T-cell (primary cell): ENCODE results near the gene ESCO1. TPM values are rescaled to one million over a fixed set of nuclear protein-coding genes. Genes with fewer than 3 reads are reported as not detected.
"Not testable (repeated sequence)": the region's sequence is repeated elsewhere in the genome, so short reads cannot be mapped to it uniquely, and the experiment has no call there.

Source experiments
- ATAC-seq, 4 experiments: fragments of 200-7000 bp in 3 of 4; fragments of 150-1000 bp in 1 of 4; cut with Tn5 transposase; replicated peaks in 1 of 4; 1 replicate in 3 of 4; 2 replicates in 1 of 4; pipeline ENCODE4 v1.10.0; 2021; ENCODE audit warnings: moderate library complexity in 3 of 4, mild to moderate bottlenecking in 2 of 4, moderate number of reproducible peaks in 1 of 4
- CTCF ChIA-PET, 2 donors: fragments of 300-600 bp; sonication (Branson Sonifier 250); formaldehyde crosslinking; loops; one replicate each; lab custom pipeline; 2022; ENCODE audit warnings: antibody characterized with exemption in 2 of 2; lab: Charles Lee
- POLR2A ChIA-PET, 2 donors: fragments of 300-600 bp; sonication (Branson Sonifier 250); formaldehyde crosslinking; loops; one replicate each; lab custom pipeline; 2022; ENCODE audit warnings: antibody characterized with exemption in 2 of 2; lab: Charles Lee
- DNase-seq, 35 experiments: peaks; one replicate each; pipeline versions ENCODE4 v3.0.0 to v3.0.0-alpha.2; 2013 to 2023
- H3K27ac ChIP-seq: one replicate; pipeline ENCODE4 v1.5.1; 2013; ENCODE audit warnings: low read length
- H3K27me3 ChIP-seq, 2 experiments: replicated peaks in 1 of 2; 1 replicate in 1 of 2; 2 replicates in 1 of 2; pipeline versions ENCODE4 v1.6.1 to v1.7.0; 2013; ENCODE audit warnings: low read length in 1 of 2, mixed read lengths in 1 of 2; ENCODE audit not compliant: control insufficient read depth in 2 of 2, insufficient read depth in 2 of 2; ENCODE audit errors: extremely low read depth in 1 of 2
- H3K36me3 ChIP-seq, 2 donors: 1 replicate in 1 of 2; 2 replicates in 1 of 2; pipeline versions ENCODE4 v1.6.1 to v1.7.0; 2013; ENCODE audit warnings: low read length in 1 of 2; ENCODE audit not compliant: control insufficient read depth in 2 of 2, insufficient read depth in 1 of 2; ENCODE audit errors: extremely low read depth in 1 of 2
- H3K4me1 ChIP-seq, 2 experiments: 1 replicate in 1 of 2; 2 replicates in 1 of 2; pipeline versions ENCODE4 v1.6.1 to v1.7.0; 2013; ENCODE audit warnings: low read length in 2 of 2, mixed read lengths in 1 of 2; ENCODE audit not compliant: insufficient read depth in 2 of 2, control insufficient read depth in 1 of 2; ENCODE audit errors: extremely low read depth in 1 of 2
- H3K4me3 ChIP-seq, 2 donors: 1 replicate in 1 of 2; 2 replicates in 1 of 2; pipeline versions ENCODE4 v1.5.1 to v1.7.0; 2013; ENCODE audit warnings: mild to moderate bottlenecking in 2 of 2, low read length in 1 of 2, moderate library complexity in 1 of 2; ENCODE audit not compliant: control insufficient read depth in 1 of 2; ENCODE audit errors: extremely low read depth in 1 of 2
- H3K9me3 ChIP-seq: 2 replicates; pipeline ENCODE4 v1.7.0; 2013
- H3K27ac Mint-ChIP-seq, 2 donors: one replicate each; pipeline ENCODE4 v1.8.0; 2020 to 2021; ENCODE audit warnings: mild to moderate bottlenecking in 2 of 2, mixed read lengths in 2 of 2
- H3K27me3 Mint-ChIP-seq, 2 donors: one replicate each; pipeline ENCODE4 v1.8.0; 2021 to 2022; ENCODE audit warnings: mixed read lengths in 2 of 2
- H3K36me3 Mint-ChIP-seq: one replicate; pipeline ENCODE4 v1.8.0; 2021; ENCODE audit warnings: mixed read lengths
- H3K4me1 Mint-ChIP-seq, 3 donors: one replicate each; pipeline ENCODE4 v1.8.0; 2020 to 2022; ENCODE audit warnings: mixed read lengths in 3 of 3, mild to moderate bottlenecking in 1 of 3
- H3K4me3 Mint-ChIP-seq, 3 donors: one replicate each; pipeline ENCODE4 v1.8.0; 2020 to 2022; ENCODE audit warnings: mild to moderate bottlenecking in 3 of 3, mixed read lengths in 3 of 3, moderate library complexity in 3 of 3
- H3K9me3 Mint-ChIP-seq, 3 donors: one replicate each; pipeline ENCODE4 v1.8.0; 2020 to 2022; ENCODE audit warnings: mixed read lengths in 3 of 3
- WGBS: methylation state at CpG from one replicate; pipeline ENCODE4 v1.1.5; 2013; ENCODE audit warnings: missing lambda C conversion rate; ENCODE audit not compliant: insufficient coverage; 5-methylcytosine and 5-hydroxymethylcytosine counted together
- total RNA-seq, 35 experiments: library from RNA in 6 of 35; stranded (reverse) in 6 of 35; fragments of 120-200 nt in 1 of 35; gene quantifications; one replicate each; pipeline versions ENCODE4 v1.2.1 to v1.2.4 and lab custom pipeline; 2013 to 2026

The ESCO1 gene
- total RNA-seq, 5 donors from 2014 or later (not counting 1 experiment from before 2014, with no cell fraction given) = 24.5 to 32.6 (median 26.2) TPM

- no peak for ATAC-seq
- H3K4me3 ChIP-seq = no peak overlapping the region
- H3K9me3 ChIP-seq = no peaks in the 10 kb centered on the region
- no peaks in the 10 kb centered on the region for H3K36me3 ChIP-seq
- H3K27me3 Mint-ChIP-seq = no peaks in the 10 kb centered on the region
- no peak overlapping the region for H3K27ac ChIP-seq
- H3K27me3 ChIP-seq = no peaks in the 10 kb centered on the region
- H3K4me1 Mint-ChIP-seq = peaks cover 46 to 57% (median 48%) of the 10 kb centered on the region in 3 donors
- no CpG with 5 or more reads among the region's 1 CpG for WGBS
- CTCF ChIA-PET = interaction anchor here (0.6 to 1.8 kb wide), 6 partner anchors 12 to 85 kb away, joined by 3 to 13 read pairs (median 6); partner anchors contain the start of gene SNRPD1 (in 1 of the 2)
- no peaks in the 10 kb centered on the region for H3K9me3 Mint-ChIP-seq
- H3K4me1 ChIP-seq = peaks cover 15 to 35% of the 10 kb centered on the region in 2 experiments
- peak overlapping the region in 2 of 3 donors; percentile 7 to 93 for H3K4me3 Mint-ChIP-seq
- POLR2A ChIA-PET = interaction anchor here (0.6 to 0.7 kb wide), 2 partner anchors 19 to 70 kb away, joined by 3 to 4 read pairs; no protein-coding TSS in a partner anchor
- peaks cover 7% of the 10 kb centered on the region for H3K36me3 Mint-ChIP-seq
- H3K27ac Mint-ChIP-seq = no peak overlapping the region
- no peak for DNase-seq
Measured at GRCh38 chr18:21597620-21598019, 2.9 kb downstream of the ESCO1 start.

DNA sequence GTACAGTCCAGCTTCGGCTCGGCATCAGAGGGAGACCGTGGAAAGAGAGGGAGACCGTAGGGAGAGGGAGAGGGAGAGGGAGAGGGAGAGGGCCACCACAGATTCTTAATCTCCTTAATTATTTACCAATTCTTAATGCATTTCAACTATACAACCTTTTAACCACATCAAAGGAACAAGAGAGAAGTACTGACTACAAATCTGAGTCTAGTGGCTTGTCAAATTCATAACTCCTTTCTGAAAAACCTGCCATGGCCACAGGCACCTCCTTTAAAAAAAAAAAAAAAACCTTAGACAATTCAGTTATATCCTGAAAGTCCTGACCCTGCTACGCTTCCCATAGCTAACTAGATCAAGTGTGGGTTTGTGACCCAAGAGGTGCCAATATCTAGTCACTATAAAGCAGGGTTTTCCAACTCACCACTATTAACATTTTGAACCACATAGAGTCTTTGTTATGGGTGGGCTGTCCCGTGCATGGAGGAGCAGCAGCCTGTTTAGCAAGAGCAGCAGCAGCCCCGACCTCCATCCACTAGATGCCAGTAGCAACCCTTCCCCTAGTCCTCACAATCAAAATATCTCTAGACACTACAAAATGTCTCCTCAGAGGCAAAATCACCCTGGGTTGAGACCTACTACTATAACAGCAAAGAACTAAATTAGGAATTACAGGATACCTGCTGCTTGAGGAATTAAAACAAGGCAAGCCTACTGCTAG lies 6.8 kb downstream of the ESCO1 start:
- Histone ChIP-seq H3K4me1 (peaks cover 5 to 18% of the 10 kb centered on the region in 2 experiments), H3K4me3 (no peak overlapping the region), H3K27me3 (no peaks in the 10 kb centered on the region), H3K27ac (no peak overlapping the region), H3K9me3 (no peaks in the 10 kb centered on the region), H3K36me3 (peaks cover 0 to 5% of the 10 kb centered on the region in 2 donors)
- no peak overlapping the region for H3K4me3 Mint-ChIP-seq
- ChIA-PET CTCF (interaction anchor here in 1 of 2 donors (0.6 kb wide), 1 partner anchor 794 kb away, joined by 4 read pairs; no protein-coding TSS in a partner anchor), POLR2A (no interaction called here)
- no CpG with 5 or more reads among the region's 7 CpGs for WGBS
- DNase-seq = peak in 1 of 35 experiments; percentile 21
- H3K36me3 Mint-ChIP-seq = peaks cover 18% of the 10 kb centered on the region
- no peak overlapping the region for H3K27ac Mint-ChIP-seq
- no peaks in the 10 kb centered on the region for H3K9me3 Mint-ChIP-seq
- peak in 2 of 4 experiments; percentile 32 to 45 for ATAC-seq
- H3K4me1 Mint-ChIP-seq = peaks cover 43 to 49% (median 46%) of the 10 kb centered on the region in 3 donors
- no peaks in the 10 kb centered on the region for H3K27me3 Mint-ChIP-seq

DNA sequence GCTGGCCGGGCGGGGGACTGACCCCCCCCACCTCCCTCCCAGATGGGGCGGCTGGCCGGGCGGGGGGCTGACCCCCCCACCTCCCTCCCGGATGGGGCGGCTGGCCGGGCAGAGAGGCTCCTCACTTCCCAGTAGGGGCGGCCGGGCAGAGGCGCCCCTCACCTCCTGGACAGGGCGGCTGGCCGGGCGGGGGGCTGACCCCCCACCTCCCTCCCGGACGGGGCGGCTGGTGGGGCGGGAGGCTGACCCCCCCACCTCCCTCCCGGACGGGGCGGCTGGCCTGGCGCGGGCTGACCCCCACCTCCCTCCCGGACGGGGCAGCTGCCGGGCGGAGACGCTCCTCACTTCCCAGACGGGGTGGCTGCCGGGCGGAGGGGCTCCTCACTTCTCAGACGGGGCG lies 8.1 kb downstream of the ESCO1 start:
- H3K9me3 Mint-ChIP-seq, H3K4me3 ChIP-seq, H3K27ac Mint-ChIP-seq, H3K27me3 ChIP-seq, ATAC-seq, DNase-seq, H3K9me3 ChIP-seq, CTCF ChIA-PET, H3K4me3 Mint-ChIP-seq, POLR2A ChIA-PET, H3K27me3 Mint-ChIP-seq, H3K36me3 ChIP-seq, H3K27ac ChIP-seq: not testable (repeated sequence)
- Mint-ChIP-seq H3K4me1 (peaks cover 42 to 50% (median 45%) of the 10 kb centered on the region in 3 donors), H3K36me3 (peaks cover 18% of the 10 kb centered on the region)
- no CpG with 5 or more reads among the region's 33 CpGs for WGBS
- peaks cover 3 to 11% of the 10 kb centered on the region in 2 experiments for H3K4me1 ChIP-seq

- no peak for DNase-seq
- Mint-ChIP-seq H3K4me3 (no peak overlapping the region), H3K27ac (no peak overlapping the region), H3K36me3 (peaks cover 14% of the 10 kb centered on the region), H3K9me3 (no peaks in the 10 kb centered on the region), H3K27me3 (no peaks in the 10 kb centered on the region), H3K4me1 (peaks cover 35 to 47% (median 38%) of the 10 kb centered on the region in 3 donors)
- POLR2A ChIA-PET = no interaction called here
- Histone ChIP-seq H3K27me3 (no peaks in the 10 kb centered on the region), H3K9me3 (no peaks in the 10 kb centered on the region), H3K4me1 (peaks cover 0 to 5% of the 10 kb centered on the region in 2 experiments), H3K4me3 (no peak overlapping the region), H3K36me3 (peaks cover 0 to 7% of the 10 kb centered on the region in 2 donors), H3K27ac (no peak overlapping the region)
- WGBS = 94% methylated on average over 5 of the region's 5 CpGs
- CTCF ChIA-PET = interaction anchor here in 1 of 2 donors (1.5 kb wide), 1 partner anchor 16 kb away, joined by 8 read pairs; the partner anchor contains the start of gene ESCO1
- ATAC-seq = no peak
Measured at GRCh38 chr18:21584391-21584790, 16.1 kb downstream of the ESCO1 start.

DNA sequence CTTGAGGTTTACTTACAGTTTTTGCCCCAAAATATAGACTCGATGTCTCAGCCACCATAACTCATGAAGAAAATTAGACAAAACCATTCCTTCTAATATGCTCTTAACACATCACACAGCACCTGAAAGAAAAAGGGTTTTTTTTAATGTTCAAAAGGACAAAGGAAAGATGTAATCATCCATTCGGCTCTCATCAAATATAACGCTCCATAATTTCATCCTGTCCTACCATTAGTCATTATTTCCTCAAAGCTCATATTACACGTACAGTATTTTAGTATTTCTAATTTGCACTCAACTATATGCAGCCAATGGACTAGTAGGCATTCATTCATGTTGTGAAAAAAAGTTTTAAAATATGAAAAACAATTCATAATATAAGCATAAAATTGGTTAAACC lies 24.8 kb downstream of the ESCO1 start:
- DNase-seq (no peak), ATAC-seq (no peak)
- no CpG with 5 or more reads among the region's 4 CpGs for WGBS
- H3K4me3 ChIP-seq = no peak overlapping the region
- Mint-ChIP-seq H3K36me3 (peaks cover 59% of the 10 kb centered on the region), H3K9me3 (no peaks in the 10 kb centered on the region), H3K27me3 (no peaks in the 10 kb centered on the region), H3K4me1 (peaks cover 8 to 13% (median 9%) of the 10 kb centered on the region in 3 donors), H3K27ac (no peak overlapping the region), H3K4me3 (no peak overlapping the region)
- no peak overlapping the region for H3K27ac ChIP-seq
- CTCF ChIA-PET = no interaction called here
- POLR2A ChIA-PET = no interaction called here
- H3K27me3 ChIP-seq = no peaks in the 10 kb centered on the region
- H3K9me3 ChIP-seq = no peaks in the 10 kb centered on the region
- H3K36me3 ChIP-seq = peaks cover 0 to 54% of the 10 kb centered on the region in 2 donors
- no peaks in the 10 kb centered on the region for H3K4me1 ChIP-seq

DNA sequence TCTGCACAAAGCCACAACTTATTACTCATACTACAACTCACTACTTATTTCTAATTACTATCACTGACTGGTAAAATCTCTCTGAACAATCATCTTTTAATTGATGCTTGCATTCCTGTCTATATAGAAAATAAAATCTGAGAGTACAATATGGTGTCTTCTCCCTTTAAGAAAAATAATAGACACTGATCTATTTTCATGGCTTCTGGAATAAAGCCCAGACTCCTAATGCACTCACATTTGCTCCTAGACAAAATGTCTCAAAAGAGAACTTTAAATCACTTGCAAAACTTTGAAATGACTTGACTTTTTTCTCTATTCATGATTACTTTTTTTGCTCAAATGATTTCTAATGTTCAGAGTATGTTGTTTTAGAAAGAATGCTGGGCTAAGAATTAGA lies 28.7 kb downstream of the ESCO1 start:
- Mint-ChIP-seq H3K9me3 (no peaks in the 10 kb centered on the region), H3K27me3 (no peaks in the 10 kb centered on the region), H3K4me3 (no peak overlapping the region), H3K4me1 (peaks cover 0 to 3% (median 0%) of the 10 kb centered on the region in 3 donors), H3K36me3 (peaks cover 58% of the 10 kb centered on the region), H3K27ac (no peak overlapping the region)
- no peak for DNase-seq
- Histone ChIP-seq H3K27ac (no peak overlapping the region), H3K36me3 (peaks cover 4 to 65% of the 10 kb centered on the region in 2 donors), H3K4me1 (no peaks in the 10 kb centered on the region), H3K4me3 (no peak overlapping the region), H3K27me3 (no peaks in the 10 kb centered on the region), H3K9me3 (no peaks in the 10 kb centered on the region)
- ChIA-PET POLR2A (no interaction called here), CTCF (no interaction called here)
- no peak for ATAC-seq
